GM18498 (cell line): Measurements from ENCODE around the gene CYP2W1.
A peak's percentile ranks its signal among the peaks of the same experiment; 100 is the strongest.

ENCODE experiments used
- ATAC-seq: cut with Tn5 transposase; IDR thresholded peaks from one replicate; pipeline ENCODE4 v1.9.1; 2021; ENCODE audit warnings: mild to moderate bottlenecking, moderate library complexity; ENCODE audit not compliant: unreplicated experiment

The CYP2W1 gene

DNA sequence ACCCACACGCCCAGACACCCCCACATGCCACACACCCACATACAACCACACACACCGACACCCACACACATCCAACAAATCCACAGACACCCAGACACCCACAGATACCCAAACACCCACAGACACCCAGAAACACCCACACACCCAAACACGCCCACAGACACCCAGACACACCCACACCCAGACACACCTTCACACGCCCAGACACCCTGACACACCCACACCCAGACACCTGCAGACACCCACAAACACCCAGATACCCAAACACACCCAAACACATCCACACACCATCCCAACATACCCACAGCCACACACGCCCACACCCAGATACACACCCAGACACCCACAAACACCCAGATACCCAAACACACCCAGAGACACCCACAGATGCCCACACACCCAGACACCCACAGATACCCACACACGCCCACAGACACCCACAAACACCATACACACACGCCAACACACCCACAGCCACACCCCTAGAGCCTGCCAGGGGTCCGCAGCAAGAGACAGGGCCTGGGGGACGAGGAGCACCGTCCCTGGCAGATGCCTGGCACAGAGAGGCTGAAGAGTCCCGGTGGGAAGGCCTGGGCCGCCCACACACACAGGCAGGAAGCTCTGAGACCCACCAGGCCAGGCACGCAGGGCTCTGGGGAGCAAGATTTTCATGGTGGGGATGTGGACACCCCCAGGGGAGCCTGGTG lies 28.5 kb downstream of the CYP2W1 start:
- ATAC-seq, result no peak

DNA sequence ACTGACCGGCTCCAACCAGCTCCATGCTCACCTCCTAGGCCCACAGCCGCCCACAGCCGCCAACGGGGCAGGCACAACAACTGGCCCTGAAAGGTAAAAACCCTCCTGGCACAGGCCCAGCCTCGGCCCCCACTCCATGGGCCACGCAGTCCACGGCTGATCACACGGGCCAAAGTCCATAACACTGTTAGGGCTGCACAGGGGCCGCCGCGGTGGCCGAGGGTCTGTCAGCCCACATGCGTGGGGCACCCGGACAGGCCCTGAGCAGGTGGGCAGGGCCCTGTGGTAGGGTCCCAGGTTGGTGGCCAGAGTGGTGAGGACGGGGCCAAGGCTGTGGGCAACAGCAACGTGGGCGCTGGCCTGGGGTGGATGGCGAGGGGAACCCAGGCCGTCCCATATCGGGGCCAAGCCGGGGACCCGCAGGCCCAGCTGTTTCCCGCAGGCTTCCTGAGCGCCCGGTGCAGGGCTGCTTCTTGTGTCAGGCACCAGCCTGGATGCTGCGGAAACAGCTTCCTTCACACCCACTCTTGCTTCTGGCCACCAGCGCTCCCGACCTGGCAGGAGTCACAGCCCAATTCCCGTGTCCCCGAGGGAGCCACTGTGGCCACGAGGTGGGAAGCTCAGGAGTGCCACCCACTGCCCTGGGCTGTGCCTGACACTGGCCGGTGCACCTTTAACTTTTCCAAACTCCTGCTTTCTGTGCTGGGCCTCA lies 29.2 kb downstream of the CYP2W1 start:
- no peak for ATAC-seq

DNA sequence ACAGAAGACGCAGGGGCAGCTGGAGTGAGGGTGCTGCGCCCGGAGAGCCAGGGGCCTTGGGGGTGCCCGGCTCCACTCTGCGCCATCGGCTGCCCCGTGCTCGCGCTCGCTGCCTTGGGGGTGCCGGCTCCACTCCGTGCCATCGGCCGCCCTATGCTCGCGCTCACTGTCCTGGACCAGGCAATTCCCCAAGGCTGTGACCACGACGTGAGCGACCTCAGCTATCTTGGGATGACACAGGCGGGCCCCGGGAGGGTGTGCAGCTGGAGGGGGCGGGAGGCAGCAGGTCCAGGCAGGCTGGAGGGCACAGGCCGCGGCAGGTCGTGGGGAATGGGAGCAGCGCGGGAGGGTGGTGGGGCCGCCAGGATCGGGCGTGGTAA lies 29.7 kb downstream of the CYP2W1 start:
- ATAC-seq, result no peak

GRCh38 chr7:1013581-1013980 lies 30.6 kb downstream of the CYP2W1 start:
- ATAC-seq, result no peak

- ATAC-seq, result no peak
These were observed 31.7 kb downstream of the CYP2W1 start for GRCh38 chr7:1014681-1015080.

DNA sequence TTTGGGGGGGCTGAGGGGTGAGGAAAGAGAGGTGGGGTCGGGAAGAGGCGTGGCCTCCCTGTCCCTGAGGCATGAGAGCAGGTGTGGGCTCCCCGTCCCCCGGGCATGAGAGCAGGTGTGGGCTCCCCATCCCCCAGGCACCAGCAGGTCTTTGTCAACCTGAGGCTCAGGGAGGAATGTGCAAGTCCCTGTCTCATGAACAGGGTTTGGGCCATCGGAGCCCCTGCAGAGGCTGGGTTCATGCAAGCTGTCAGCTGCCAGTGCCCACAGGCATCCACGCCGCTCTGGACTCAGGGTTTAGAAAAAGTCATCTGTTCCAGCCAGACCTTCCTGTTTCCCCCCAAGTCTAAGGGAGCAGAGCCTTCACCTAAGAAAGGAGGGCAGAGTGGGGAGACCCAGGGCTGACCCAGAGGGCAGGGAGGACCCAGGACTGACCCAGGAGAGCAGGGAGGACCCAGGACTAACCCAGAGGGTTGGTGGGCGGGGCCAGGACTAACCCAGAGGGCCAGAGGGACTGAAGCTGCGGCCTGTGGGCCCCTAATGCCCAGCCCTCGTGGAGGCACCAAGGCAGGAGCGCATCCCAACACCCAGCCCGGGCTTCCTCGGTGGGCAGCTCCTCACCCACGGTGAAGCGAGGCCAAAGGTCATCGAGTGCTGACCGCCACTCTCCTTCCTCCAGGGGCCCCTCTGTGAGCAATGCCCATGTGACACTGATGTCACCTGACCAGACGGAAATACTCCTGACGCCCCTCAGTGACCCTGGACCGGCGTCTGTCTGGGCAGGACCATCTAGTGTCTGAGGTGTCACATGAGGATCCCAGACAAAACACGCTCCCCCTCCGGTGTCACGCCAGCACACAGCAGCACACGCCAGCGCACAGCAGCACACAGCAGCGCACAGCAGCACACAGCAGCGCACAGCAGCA lies 32.5 kb downstream of the CYP2W1 start:
- no peak for ATAC-seq

GRCh38 chr7:1016577-1017531 lies 33.9 kb downstream of the CYP2W1 start:
- ATAC-seq, result no peak

DNA sequence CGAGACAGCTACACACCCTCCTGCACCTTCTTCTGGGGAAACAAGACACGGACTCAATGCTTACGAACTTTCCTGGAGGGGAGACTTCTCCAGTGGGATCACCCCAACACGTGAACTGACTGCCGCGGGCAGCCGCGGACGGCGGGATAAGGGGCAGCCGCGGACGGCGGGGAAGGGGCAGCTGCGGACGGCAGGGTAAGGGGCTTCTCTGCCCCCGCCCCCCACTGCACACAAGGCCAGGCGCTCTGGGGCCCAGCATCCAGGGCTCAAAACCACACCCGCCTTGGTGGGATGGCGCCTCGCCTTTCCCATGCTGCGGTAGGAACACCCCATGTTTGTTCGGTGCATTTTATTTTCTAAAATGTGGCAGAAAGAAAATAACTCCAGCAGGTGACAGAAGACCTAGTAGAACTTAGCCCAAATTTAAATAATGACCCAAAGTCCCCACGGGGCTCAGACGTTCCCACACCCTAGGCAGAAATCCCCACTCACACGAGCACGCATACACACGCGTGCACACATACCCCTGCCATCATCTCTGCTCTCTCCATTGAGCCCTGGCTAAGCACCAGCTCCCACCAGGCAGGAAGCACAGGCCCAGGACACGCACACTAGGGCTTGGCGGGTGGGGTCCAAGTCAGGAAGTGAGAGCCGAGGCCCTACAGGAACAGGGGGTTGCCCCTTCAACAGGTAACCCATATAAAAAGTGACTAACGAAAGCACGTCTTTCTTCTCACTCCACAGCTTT lies 34.8 kb downstream of the CYP2W1 start:
- no peak for ATAC-seq

DNA sequence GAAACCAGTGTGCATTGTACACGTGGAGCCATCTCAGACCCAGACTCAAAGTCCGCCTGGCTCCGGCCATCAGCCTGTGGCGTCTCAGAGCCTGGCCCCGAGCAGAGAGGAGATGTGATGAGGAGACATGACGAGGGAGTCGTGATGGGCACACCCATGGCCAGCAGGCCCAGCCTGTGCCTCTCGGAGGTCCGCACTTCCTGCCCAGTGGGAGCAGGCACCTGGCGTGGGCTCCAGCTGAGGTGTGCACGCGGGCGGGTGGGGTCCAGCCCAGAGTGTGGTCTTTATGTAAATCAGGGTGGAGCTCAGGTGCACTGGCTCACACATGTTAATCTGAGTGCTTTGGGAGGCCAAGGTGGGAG lies 35.3 kb downstream of the CYP2W1 start:
- no peak for ATAC-seq

- no peak for ATAC-seq
These were observed 36.3 kb downstream of the CYP2W1 start for GRCh38 chr7:1019255-1019785.

- no peak for ATAC-seq
These were observed 37.0 kb downstream of the CYP2W1 start for GRCh38 chr7:1019789-1020610.

DNA sequence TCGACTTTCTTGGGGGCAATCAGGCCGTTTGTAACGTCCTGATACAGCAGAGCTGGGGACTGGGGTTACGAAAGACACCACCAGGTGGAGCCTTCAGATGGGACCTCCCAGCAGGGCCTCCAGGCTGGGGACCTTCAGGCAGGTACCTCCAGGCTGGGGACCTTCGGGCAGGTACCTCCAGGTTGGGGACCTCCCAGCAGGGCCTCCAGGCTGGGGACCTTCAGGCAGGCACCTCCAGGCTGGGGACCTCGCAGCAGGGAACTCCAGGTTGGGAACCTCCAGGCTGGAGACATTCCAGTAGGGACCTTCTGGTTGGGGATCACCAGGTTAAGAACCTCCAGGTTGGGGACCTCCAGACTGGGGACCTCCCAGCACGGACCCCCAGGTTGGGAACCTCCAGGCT lies 37.9 kb downstream of the CYP2W1 start:
- no peak for ATAC-seq

GRCh38 chr7:1021366-1021765 lies 38.4 kb downstream of the CYP2W1 start:
- no peak for ATAC-seq

DNA sequence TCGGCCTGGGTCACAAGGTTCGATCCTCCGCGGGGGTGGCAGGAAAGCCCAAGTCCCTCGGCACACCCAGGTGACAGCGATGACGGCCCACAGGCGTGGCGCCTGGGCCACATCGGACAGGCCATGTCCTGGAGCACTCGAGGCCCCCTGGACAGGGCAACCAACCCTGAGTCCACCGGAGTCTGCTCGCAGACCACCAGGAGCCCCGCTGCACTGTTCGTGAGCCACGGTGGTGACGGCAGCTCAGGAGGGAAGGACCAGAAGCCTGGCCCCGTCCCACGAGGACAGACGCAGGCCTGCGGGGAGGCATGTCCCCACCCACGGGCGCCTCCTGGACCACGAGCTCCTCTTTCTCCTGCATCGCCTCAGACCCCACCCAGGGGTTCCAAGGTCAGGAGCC lies 39.0 kb downstream of the CYP2W1 start:
- ATAC-seq, result no peak

DNA sequence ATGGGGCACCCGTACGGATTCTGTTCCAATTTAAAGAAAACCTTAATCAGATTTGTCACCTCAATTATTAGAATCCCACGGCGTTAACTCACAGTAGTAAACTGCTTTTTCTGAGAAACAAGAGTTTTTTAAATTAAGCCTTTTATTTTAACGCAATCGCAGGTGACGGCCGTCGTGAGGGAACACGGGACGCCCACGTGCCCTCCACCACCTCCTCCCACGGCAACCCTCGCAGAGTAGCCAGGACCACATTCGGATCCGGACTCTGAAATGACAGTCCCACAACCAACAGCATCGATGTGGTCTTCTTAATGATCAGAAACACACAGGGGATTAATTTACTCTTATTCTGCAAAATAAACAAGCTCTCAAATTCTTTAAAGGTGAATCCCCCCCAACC lies 39.4 kb downstream of the CYP2W1 start:
- ATAC-seq, result no peak

- no peak for ATAC-seq
These were observed 40.0 kb downstream of the CYP2W1 start for GRCh38 chr7:1022801-1023465.

- ATAC-seq, result peak; percentile 59
These were observed 41.4 kb downstream of the CYP2W1 start for GRCh38 chr7:1024331-1024841.
